Stimulated activated CD8-positive, alpha-beta memory T cell treated with anti-CD3 and anti-CD28 coated beads, Interleukin-7, amount 100 ng/mL, for 4 hours (primary cell): Measurements from ENCODE around the gene TUBGCP5.

Source experiments
- DNase-seq, 2 donors: peaks; one replicate each; pipeline ENCODE4 v3.0.0-alpha.2; 2020; ENCODE audit warnings: low read depth in 2 of 2

TUBGCP5 gene

GRCh38 chr15:22952796-22953579, 86.4 kb downstream of the TUBGCP5 start:
- DNase-seq: no peak

GRCh38 chr15:22951381-22952280, 87.7 kb downstream of the TUBGCP5 start:
- no peak for DNase-seq

- no peak for DNase-seq
Measured at GRCh38 chr15:22951031-22951380, 88.4 kb downstream of the TUBGCP5 start.

GRCh38 chr15:22950256-22950990, 88.9 kb downstream of the TUBGCP5 start:
- no peak for DNase-seq
